IPS-20b (cell line): Measurements from ENCODE around the gene SREBF1.

Experiments used
- H3K27ac ChIP-seq: one replicate; pipeline ENCODE4 v1.5.1; 2013; ENCODE audit warnings: low read length
- H3K27me3 ChIP-seq: 2 replicates; pipeline ENCODE4 v1.6.1; 2013; ENCODE audit warnings: mild to moderate bottlenecking, low read length, inconsistent platforms; ENCODE audit not compliant: insufficient read depth
- H3K36me3 ChIP-seq: 2 replicates; pipeline ENCODE4 v1.6.1; 2013; ENCODE audit warnings: low read depth, mild to moderate bottlenecking, inconsistent platforms, low read length, moderate library complexity; ENCODE audit not compliant: insufficient read depth
- H3K4me1 ChIP-seq: 2 replicates; pipeline ENCODE4 v1.6.1; 2013; ENCODE audit warnings: mild to moderate bottlenecking, control low read depth, inconsistent platforms, low read length, moderate library complexity; ENCODE audit not compliant: insufficient read depth
- H3K4me3 ChIP-seq: 2 replicates; pipeline ENCODE4 v1.5.1; 2013; ENCODE audit warnings: mild to moderate bottlenecking, low read length, inconsistent platforms
- H3K9ac ChIP-seq: 2 replicates; pipeline ENCODE4 v1.6.1; 2013; ENCODE audit warnings: low read depth, mild to moderate bottlenecking, inconsistent platforms, low read length, moderate library complexity
- H3K9me3 ChIP-seq: 2 replicates; pipeline ENCODE4 v1.6.1; 2013; ENCODE audit warnings: mild to moderate bottlenecking, low read depth, low read length, inconsistent platforms; ENCODE audit not compliant: insufficient read depth

The SREBF1 gene

DNA sequence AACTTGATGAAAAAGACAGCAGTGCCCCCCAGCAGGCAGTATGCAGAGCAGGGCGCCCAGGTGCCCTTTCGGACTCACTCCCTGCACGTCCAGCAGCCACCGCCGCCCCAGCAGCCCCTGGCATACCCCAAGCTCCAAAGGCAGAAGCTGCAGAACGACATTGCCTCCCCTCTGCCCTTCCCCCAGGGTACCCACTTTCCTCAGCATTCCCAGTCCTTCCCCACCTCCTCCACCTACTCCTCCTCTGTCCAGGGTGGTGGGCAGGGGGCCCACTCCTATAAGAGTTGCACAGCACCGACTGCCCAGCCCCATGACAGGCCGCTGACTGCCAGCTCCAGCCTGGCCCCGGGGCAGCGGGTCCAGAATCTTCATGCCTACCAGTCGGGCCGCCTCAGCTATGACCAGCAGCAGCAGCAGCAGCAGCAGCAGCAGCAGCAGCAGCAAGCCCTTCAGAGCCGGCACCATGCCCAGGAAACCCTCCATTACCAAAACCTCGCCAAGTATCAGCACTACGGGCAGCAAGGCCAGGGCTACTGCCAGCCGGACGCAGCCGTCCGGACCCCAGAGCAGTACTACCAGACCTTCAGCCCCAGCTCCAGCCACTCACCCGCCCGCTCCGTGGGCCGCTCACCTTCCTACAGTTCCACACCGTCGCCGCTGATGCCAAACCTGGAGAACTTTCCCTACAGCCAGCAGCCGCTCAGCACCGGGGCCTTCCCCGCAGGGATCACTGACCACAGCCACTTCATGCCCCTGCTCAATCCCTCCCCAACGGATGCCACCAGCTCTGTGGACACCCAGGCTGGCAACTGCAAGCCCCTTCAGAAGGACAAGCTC is 43.2 kb downstream of the SREBF1 start:
- peaks cover 48% of the 10 kb centered on the region for H3K27me3 ChIP-seq
- H3K27ac ChIP-seq = no peak overlapping the region
- no peaks in the 10 kb centered on the region for H3K9me3 ChIP-seq
- peaks cover 5% of the 10 kb centered on the region; the same call in 1 of the 2 replicates for H3K4me1 ChIP-seq
- no peak overlapping the region for H3K4me3 ChIP-seq
- H3K9ac ChIP-seq = no peak overlapping the region
- H3K36me3 ChIP-seq = no peaks in the 10 kb centered on the region

DNA sequence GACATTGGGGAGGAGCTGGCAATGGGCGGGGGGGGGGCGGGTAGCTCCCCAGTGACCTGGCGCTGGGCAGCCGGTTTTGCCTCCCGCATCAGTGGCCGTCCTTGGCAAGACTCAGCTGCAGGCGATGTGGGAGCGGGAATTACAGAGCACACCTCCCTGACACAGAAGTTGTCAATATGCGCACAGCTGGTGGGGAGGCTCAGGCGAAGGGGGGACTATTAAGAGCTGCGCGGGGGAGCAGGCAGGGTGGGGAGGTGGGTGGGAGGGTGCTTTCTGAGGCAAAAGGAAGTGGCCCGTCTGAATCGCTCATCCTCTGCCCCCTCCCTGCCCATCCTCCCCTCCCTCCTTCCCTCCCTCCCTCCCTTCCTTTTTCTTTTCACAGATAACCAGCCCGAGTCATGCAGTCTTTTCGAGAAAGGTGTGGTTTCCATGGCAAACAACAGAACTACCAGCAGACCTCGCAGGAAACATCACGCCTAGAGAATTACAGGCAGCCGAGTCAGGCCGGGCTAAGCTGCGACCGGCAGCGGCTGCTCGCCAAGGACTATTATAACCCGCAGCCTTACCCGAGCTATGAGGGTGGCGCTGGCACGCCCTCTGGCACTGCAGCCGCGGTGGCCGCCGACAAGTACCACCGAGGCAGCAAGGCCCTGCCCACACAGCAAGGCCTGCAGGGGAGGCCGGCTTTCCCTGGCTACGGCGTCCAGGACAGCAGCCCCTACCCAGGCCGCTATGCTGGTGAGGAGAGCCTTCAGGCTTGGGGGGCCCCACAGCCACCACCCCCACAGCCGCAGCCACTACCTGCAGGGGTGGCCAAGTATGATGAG is 44.0 kb downstream of the SREBF1 start:
- no peak overlapping the region for H3K4me3 ChIP-seq
- no peaks in the 10 kb centered on the region for H3K36me3 ChIP-seq
- H3K9me3 ChIP-seq = no peaks in the 10 kb centered on the region
- peaks cover 48% of the 10 kb centered on the region for H3K27me3 ChIP-seq
- H3K9ac ChIP-seq = no peak overlapping the region
- no peak overlapping the region for H3K27ac ChIP-seq
- H3K4me1 ChIP-seq = peaks cover 5% of the 10 kb centered on the region; the same call in 1 of the 2 replicates

DNA sequence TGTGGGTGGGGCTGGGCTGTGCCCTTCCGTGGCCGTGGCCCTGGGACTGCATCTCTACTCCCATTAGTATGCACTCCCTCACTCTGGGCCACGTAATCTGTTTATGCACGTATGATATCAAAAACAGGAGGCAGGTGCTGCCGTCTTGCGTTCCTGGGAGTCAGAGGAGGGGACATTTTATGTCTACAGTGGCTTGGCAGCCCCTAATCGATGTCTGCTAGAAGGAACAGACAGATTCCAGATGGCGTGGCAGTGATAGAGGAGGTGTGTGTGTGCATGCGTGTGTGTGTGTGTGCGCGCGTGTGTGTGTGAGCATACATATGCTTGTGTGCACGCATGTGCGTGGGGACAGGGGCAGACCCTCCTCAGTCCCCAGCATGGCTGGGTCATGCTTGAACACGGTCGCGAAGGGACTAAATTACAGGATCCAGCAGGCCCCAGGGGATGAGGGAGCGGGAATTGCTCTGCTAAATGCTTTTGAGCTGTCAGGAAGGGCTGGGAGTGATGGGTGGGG is 44.7 kb downstream of the SREBF1 start:
- Histone ChIP-seq H3K4me3 (0 out of 2 replicates have a peak overlapping the region, but pooled peaks have one; percentile 26), H3K36me3 (no peaks in the 10 kb centered on the region), H3K4me1 (peaks cover 5% of the 10 kb centered on the region; the same call in 1 of the 2 replicates), H3K27me3 (peaks cover 48% of the 10 kb centered on the region), H3K9ac (no peak overlapping the region), H3K27ac (no peak overlapping the region), H3K9me3 (no peaks in the 10 kb centered on the region)

DNA sequence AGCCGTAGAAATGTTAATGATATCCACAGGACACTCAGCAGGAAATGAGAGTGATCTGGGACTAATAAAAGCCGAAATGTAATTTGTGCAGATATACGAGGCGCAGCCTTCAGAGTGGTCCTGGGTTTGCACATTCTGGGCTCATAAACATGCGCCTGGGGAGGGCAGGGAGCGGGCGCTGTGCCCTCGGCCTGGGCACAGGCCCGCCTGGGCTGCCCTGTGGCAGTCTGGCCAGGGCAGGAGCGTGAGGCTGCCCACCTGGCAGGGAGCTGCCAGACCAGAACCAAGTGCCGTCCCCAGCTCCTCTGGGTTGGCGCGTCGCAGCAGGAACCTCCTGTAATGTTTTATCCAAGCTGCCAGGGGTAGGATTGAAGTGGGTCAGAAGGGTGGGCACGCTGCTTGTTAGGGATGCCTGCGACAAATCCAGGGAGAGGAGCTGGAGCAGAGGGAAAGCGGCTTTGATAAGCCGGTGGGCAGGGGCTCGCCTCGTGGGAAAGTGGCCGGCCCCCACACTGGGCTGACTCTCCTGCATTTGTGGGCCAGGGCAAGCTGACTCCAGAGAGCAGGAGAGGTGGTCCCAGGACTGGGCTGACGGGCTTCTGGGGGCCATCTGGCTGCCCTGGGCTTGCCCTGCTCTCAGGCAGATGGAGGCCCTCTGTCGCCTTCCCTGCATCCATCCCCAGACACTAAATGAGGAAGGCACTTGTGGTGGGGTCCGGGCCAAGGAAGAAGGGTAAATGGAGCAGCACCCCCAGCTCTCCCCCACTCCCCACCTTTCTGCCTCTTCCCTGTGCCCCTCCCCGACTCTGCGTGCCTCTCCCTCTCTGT is 45.9 kb downstream of the SREBF1 start:
- Histone ChIP-seq H3K27ac (no peak overlapping the region), H3K4me3 (no peak overlapping the region), H3K9ac (no peak overlapping the region), H3K9me3 (no peaks in the 10 kb centered on the region), H3K4me1 (peaks cover 5% of the 10 kb centered on the region; the same call in 1 of the 2 replicates), H3K36me3 (no peaks in the 10 kb centered on the region), H3K27me3 (peaks cover 57% of the 10 kb centered on the region)

DNA sequence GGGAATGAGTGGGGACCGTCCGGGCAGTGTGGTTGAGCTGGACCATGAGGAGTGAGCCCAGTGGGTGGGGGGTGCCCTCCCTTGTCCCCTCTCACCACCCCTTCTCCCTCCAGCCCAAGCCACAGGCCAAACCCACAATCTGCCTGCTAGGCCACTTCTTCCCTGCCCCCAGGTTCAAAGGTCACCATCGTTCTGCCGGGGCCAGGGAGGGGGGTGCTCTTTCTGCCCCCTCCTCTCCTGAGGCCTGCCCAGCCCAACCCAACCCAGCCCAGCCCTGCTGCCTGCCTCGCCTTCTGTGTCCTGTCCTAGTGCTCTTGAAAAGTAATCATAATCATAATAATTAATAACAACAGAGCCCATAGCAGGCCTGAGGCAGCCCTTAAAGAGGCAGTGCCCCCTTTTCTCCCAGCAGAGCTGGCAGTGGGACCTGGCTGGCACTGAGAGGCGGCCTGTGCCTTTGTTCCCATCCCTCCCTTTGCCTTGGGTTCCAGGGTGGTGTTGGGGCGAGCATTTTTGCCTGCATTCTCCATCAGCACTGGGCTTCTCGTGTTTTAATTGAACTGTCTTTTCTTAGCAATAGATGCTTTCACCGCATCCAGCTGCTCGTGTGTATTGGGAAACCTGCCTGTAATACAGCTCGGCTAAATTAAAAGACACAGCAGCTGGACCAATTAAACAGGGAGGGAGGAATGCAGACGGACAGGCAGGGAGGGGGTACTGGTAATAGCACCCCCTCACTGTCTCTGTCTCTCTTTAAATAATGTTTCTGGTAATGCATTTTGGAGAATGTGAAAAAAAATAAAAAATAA is 46.8 kb downstream of the SREBF1 start:
- Histone ChIP-seq H3K36me3 (no peaks in the 10 kb centered on the region), H3K27ac (no peak overlapping the region), H3K9me3 (no peaks in the 10 kb centered on the region), H3K27me3 (peaks cover 66% of the 10 kb centered on the region), H3K9ac (no peak overlapping the region), H3K4me3 (no peak overlapping the region), H3K4me1 (peaks cover 12% of the 10 kb centered on the region; the same call in 1 of the 2 replicates)

DNA sequence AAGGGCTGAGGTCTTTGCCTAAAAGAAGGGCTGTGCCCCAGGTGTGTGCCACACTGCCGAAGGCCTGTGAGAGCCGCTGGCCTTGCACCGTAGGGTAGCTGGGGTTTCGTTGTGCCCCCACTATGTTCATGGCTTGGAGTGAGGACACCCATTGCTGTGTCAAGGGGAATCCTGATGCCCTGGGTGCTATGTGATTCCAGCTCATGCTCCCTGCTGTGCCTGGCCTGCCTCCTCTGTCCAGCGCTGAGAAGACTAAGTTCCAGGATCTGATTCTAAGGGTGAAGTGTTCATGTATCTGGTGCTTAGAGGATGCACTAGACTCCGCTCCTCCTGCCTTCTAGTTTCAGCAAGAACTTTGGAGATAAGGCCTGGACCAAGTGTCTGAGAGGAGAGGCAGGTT is 47.4 kb downstream of the SREBF1 start:
- H3K36me3 ChIP-seq = no peaks in the 10 kb centered on the region
- no peak overlapping the region for H3K9ac ChIP-seq
- peaks cover 70% of the 10 kb centered on the region for H3K27me3 ChIP-seq
- H3K27ac ChIP-seq = no peak overlapping the region
- no peak overlapping the region for H3K4me3 ChIP-seq
- H3K4me1 ChIP-seq = peaks cover 18% of the 10 kb centered on the region; the same call in 1 of the 2 replicates
- no peaks in the 10 kb centered on the region for H3K9me3 ChIP-seq

DNA sequence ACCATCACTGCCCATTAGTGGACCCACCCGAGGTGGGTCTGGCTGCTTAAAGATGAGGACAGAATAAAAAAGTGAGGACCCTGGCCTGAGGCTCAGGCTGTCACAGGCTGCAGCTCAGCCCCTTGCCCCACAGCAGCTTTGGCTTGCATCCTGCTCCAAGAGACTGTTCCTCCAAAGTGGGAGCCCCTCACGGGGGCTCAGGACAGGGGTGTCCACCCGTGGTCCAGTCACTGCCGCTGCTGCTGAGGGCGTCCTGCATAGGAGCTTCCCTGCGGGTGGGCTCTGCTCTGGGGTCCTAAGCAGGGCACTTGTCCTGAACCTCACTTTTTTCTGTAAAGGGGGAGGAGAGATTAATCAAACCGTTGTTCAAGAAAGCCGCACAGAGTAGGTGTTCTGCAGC is 47.8 kb downstream of the SREBF1 start:
- Histone ChIP-seq H3K27ac (no peak overlapping the region), H3K4me1 (peaks cover 20% of the 10 kb centered on the region; the same call in 1 of the 2 replicates), H3K4me3 (no peak overlapping the region), H3K9me3 (no peaks in the 10 kb centered on the region), H3K9ac (no peak overlapping the region), H3K27me3 (peaks cover 70% of the 10 kb centered on the region), H3K36me3 (no peaks in the 10 kb centered on the region)

DNA sequence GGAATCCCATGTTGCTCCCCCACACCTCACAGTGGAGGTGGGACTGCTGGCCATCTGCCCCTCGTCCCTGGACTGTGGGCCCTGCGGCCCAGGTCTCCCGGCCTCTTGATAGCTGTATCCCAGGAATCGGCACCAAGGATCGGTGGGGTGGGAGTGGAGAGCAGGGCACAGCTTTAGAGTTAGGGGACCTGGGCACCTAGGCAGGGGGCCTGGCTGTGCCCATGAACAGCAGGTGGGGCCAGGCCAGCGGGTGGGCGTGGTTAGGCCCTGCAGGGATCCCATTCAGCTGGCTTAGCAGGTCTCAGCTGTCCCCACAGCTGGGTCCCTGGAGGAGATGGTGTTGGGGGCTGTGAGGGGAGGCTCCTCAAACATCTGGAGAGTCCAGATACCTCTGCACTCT is 49.2 kb downstream of the SREBF1 start:
- Histone ChIP-seq H3K27me3 (peaks cover 60% of the 10 kb centered on the region), H3K36me3 (no peaks in the 10 kb centered on the region), H3K9me3 (no peaks in the 10 kb centered on the region), H3K9ac (no peak overlapping the region), H3K4me1 (peaks cover 20% of the 10 kb centered on the region; the same call in 1 of the 2 replicates), H3K27ac (no peak overlapping the region), H3K4me3 (no peak overlapping the region)

DNA sequence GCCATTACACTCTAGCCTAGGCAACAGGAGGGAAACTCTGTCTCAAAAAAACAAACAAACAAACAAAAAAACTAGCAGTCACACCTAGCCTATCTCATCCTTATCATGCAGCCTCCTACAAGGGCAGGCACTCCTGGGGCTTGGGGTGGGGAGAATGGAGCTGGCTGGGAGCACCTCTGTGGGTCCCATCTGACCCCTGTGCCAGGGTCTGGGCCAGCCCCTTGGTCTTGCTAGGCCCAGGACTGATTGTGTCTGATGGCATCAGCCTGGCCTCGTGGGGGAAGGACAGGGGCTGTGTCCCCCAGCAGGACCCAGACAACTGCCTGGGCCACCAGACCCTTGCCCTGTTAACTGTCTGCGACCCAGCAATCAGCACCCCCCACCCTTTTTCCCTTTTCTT is 49.8 kb downstream of the SREBF1 start:
- Histone ChIP-seq H3K27ac (no peak overlapping the region), H3K36me3 (no peaks in the 10 kb centered on the region), H3K9ac (no peak overlapping the region), H3K9me3 (no peaks in the 10 kb centered on the region), H3K4me1 (peaks cover 17% of the 10 kb centered on the region; the same call in 1 of the 2 replicates), H3K4me3 (no peak overlapping the region), H3K27me3 (peaks cover 55% of the 10 kb centered on the region)

DNA sequence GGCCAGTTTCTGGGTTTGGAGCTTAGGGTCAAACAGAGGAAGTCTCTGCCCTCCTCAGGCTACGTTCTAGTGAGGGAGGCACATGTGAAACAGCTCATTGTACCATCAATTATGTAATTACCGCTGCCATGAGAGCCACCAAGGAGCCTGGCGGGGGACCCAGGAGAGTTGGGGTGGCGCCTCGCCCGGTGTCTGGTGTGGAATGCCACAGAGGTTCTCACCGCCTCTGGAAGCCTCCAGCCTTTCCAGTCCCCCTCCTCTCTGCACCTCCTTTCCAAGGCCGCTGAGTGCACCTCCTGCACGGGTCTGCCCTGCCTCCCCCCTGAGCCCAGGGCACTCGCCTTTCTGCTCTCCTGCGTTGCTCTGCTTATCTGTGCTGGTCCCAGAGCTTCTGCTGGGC is 51.4 kb downstream of the SREBF1 start:
- Histone ChIP-seq H3K36me3 (no peaks in the 10 kb centered on the region), H3K9me3 (no peaks in the 10 kb centered on the region), H3K27ac (no peak overlapping the region), H3K9ac (no peak overlapping the region), H3K27me3 (peaks cover 54% of the 10 kb centered on the region), H3K4me3 (no peak overlapping the region), H3K4me1 (peaks cover 23% of the 10 kb centered on the region; the same call in 1 of the 2 replicates)
